AG04450 (cell line): ENCODE data around the gene SHOX. TPM values are rescaled to one million over a fixed set of nuclear protein-coding genes. Genes with fewer than 3 reads are reported as not detected.

ENCODE experiments used
- CTCF ChIA-PET: fragments of 300-600, 350-600 bp; formaldehyde crosslinking; extraction: SDS; loops from one replicate; lab custom pipeline; 2022; ENCODE audit warnings: antibody characterized with exemption, inconsistent platforms; lab: Charles Lee
- POLR2A ChIA-PET: fragments of 350-600 bp; formaldehyde crosslinking; extraction: SDS; loops from one replicate; lab custom pipeline; 2021; ENCODE audit warnings: antibody characterized with exemption, inconsistent platforms; lab: Yijun Ruan, JAX
- DNase-seq: peaks from one replicate; pipeline ENCODE4 v3.0.0-alpha.2; 2011; ENCODE audit warnings: low read depth, low spot score
- H3K27ac ChIP-seq: one replicate; pipeline ENCODE4 v1.5.1; 2012; ENCODE audit warnings: low read depth, low read length, control low read depth
- H3K27me3 ChIP-seq: one replicate; pipeline ENCODE4 v1.6.0; 2012; ENCODE audit warnings: low read length; ENCODE audit not compliant: control insufficient read depth, insufficient read depth
- H3K4me3 ChIP-seq: 2 replicates; pipeline ENCODE4 v1.5.1; 2011; ENCODE audit warnings: mild to moderate bottlenecking, low read depth, low read length, control low read depth
- H3K9me3 ChIP-seq: 2 replicates; pipeline ENCODE4 v1.5.1; 2012; ENCODE audit warnings: low read length; ENCODE audit not compliant: control insufficient read depth, insufficient read depth
- CTCF ChIP-seq: IDR thresholded peaks from 2 replicates; pipeline ENCODE4 v1.5.1; 2011; ENCODE audit warnings: low read depth, low read length, control low read depth, inconsistent platforms
- polyA plus RNA-seq: library from polyadenylated mRNA; depleted of rRNA; stranded (reverse); fragments of >200 nt; gene quantifications from 2 replicates; pipeline ENCODE4 v1.2.3, GENCODE V29; 2011

SHOX gene
- polyA plus RNA-seq, 1 experiment = not detected

GRCh38 chrX:644304-645281, 14.0 kb downstream of the SHOX start:
- Histone ChIP-seq H3K27ac (no peak overlapping the region), H3K4me3 (no peak overlapping the region), H3K27me3 (no peaks in the 10 kb centered on the region), H3K9me3 (peaks cover 62% of the 10 kb centered on the region)
- no peak for TF ChIP-seq CTCF
- CTCF ChIA-PET = no interaction called here
- POLR2A ChIA-PET = no interaction called here
- DNase-seq = no peak

GRCh38 chrX:646228-646495, 15.6 kb downstream of the SHOX start:
- ChIA-PET POLR2A (no interaction called here), CTCF (no interaction called here)
- no peak overlapping the region for H3K4me3 ChIP-seq
- DNase-seq = no peak
- peaks cover 67% of the 10 kb centered on the region for H3K9me3 ChIP-seq
- no peaks in the 10 kb centered on the region for H3K27me3 ChIP-seq
- no peak for TF ChIP-seq CTCF
- no peak overlapping the region for H3K27ac ChIP-seq

- H3K27me3 ChIP-seq = no peaks in the 10 kb centered on the region
- TF ChIP-seq CTCF = no peak
- ChIA-PET CTCF (no interaction called here), POLR2A (no interaction called here)
- H3K4me3 ChIP-seq = no peak overlapping the region
- H3K27ac ChIP-seq = no peak overlapping the region
- DNase-seq = no peak
- H3K9me3 ChIP-seq = peaks cover 70% of the 10 kb centered on the region
These were observed 16.2 kb downstream of the SHOX start for GRCh38 chrX:646796-647195.

- no peak for TF ChIP-seq CTCF
- ChIA-PET CTCF (no interaction called here), POLR2A (no interaction called here)
- Histone ChIP-seq H3K27ac (no peak overlapping the region), H3K9me3 (peaks cover 59% of the 10 kb centered on the region), H3K4me3 (no peak overlapping the region), H3K27me3 (no peaks in the 10 kb centered on the region)
- no peak for DNase-seq
These were observed 18.6 kb downstream of the SHOX start for GRCh38 chrX:649166-649565.

GRCh38 chrX:650324-650723, 19.7 kb downstream of the SHOX start:
- TF ChIP-seq CTCF = no peak
- no peak for DNase-seq
- ChIA-PET POLR2A (no interaction called here), CTCF (no interaction called here)
- no peak overlapping the region for H3K4me3 ChIP-seq
- H3K27ac ChIP-seq = no peak overlapping the region
- peaks cover 58% of the 10 kb centered on the region for H3K9me3 ChIP-seq
- no peaks in the 10 kb centered on the region for H3K27me3 ChIP-seq
